GM18867 (cell line): Measurements from ENCODE around the gene BANF2.
"Not testable (repeated sequence)": the region's sequence is repeated elsewhere in the genome, so short reads cannot be mapped to it uniquely, and the experiment has no call there.

ENCODE experiments used
- ATAC-seq: cut with Tn5 transposase; IDR thresholded peaks from one replicate; pipeline ENCODE4 v1.9.1; 2021; ENCODE audit warnings: mild to moderate bottlenecking, moderate library complexity; ENCODE audit not compliant: unreplicated experiment

Gene BANF2

DNA sequence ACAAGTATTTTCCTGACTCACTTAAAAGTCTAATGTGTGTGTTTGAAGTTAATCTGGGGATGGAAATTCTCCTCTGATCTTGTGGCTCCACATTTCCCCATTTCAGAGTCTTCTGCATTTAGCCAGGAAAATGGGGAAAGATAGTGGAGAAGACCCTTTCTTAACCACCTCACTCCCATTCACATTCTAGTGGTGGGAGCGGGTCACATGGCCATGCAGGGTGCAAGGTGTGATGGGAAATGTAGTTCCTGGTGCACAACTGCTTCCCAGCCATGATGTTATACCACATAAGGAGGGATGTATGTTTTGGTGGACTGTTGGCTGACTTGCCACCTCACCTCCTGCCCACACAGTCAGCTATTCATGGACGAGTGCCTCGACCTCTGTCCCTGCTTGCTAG, 61.8 kb downstream of the BANF2 start:
- ATAC-seq = no peak

GRCh38 chr20:17762243-17762872, 62.6 kb downstream of the BANF2 start:
- ATAC-seq = no peak

DNA sequence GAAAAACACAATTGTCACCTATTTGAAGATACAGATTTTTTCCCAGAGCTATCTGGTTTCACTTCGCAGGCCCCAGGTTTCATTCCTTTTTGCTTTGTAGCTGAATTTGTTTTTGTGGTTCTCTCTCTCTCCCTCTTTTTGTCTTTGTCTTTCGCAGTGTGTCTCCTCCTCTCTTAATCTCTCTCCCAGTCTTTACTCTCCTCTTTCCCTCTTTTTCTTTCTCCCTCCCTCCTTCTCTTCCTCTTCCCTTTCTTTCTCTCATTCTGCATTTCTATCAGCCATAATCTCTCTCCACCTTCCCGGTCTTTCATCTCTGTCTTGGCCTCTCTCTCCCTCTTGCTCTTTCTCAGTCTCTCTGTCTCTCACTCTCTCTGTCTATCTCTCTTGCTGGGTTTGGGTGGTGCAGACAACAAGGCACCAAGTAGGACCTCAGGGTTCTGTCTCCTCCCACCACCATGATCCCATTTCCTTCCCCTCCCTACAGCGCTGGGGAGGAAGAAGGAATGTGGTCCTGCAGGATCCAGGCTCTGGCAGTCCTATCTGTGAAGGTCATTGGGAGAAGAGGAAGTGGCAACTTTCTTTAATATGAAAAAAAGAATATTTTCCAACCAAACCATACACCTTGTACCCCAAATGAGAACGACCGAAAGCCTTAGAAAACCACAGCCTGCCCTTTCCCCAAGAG, 63.2 kb downstream of the BANF2 start:
- no peak for ATAC-seq

DNA sequence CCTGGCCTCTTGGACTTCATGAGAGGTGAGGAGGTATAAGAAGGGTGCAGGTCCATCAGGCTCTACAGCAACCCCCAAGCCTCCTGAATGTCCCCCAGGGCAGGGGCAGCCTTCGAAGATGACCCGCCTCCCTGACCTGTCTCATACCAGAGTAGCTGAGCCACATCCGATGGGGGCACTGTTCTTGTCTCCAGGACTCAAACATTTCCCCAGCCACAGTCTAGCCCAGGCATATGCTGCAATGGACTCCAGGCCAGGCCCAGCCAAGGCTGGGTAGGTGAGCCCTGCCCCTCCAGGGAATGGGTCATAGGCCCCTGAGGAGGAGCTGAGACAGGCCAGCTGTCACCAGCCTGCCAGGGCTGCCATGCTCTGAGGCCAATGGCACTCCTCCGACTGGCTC, 65.3 kb downstream of the BANF2 start:
- ATAC-seq = no peak

GRCh38 chr20:17765584-17765983, 65.8 kb downstream of the BANF2 start:
- no peak for ATAC-seq

GRCh38 chr20:17766226-17766625, 66.5 kb downstream of the BANF2 start:
- ATAC-seq = no peak

GRCh38 chr20:17767624-17768023, 67.9 kb downstream of the BANF2 start:
- ATAC-seq = no peak

- no peak for ATAC-seq
Measured at GRCh38 chr20:17768271-17768670, 68.5 kb downstream of the BANF2 start.

DNA sequence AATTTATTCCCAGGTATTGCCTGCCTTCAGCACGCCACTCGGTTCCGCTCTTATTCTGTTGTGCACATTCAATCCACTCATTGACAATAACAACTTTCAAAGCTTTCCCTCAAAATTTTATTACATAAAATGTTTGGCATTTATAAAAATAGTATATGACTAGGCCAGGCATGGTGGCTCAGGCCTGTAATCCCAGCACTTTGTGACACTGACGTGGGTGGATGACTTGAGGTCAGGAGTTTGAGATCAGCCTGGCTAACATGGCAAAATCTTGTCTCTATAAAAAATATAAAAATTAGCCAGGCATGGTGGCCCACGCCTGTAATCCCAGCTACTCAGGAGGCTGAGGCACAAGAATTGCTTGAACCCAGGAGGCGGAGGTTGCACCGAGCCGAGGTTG, 70.0 kb downstream of the BANF2 start:
- ATAC-seq = not testable (repeated sequence)

- no peak for ATAC-seq
Measured at GRCh38 chr20:17771206-17772004, 71.6 kb downstream of the BANF2 start.

DNA sequence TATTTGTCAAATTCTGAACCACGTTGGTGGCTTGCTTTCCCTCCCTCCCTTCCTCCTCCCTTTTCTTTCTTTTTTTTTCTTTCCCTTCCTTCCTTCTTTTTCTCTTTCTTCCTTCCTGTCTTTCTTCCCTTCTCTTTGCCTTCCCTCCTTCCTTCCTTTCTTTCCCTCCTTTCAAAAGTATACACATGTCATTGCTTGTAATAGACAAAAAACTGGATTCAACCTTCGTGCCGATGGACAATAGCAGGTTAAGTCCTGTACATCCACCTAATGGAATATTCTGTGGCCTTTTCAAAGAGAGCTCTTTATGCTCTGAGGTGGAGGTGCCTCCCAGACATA, 72.2 kb downstream of the BANF2 start:
- no peak for ATAC-seq

DNA sequence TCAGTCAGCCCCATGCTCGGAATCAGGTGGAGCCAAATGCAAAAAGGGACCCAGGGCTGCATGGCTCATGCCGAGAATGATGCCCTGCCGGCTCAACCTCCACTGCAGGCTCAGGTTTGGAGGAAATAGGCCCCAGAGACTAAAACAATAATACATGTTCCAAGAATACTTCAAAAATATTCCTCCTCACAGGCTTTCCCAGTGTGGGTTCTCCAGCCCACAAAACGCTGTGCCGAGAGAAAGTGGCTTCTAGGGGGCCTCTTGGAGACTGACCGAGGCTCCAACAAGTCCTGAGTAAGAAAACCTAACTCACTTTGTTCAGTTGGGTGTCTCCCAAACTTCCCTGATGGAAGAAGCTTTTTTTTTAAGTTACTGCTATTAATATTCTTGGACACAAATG, 73.9 kb downstream of the BANF2 start:
- ATAC-seq = no peak

DNA sequence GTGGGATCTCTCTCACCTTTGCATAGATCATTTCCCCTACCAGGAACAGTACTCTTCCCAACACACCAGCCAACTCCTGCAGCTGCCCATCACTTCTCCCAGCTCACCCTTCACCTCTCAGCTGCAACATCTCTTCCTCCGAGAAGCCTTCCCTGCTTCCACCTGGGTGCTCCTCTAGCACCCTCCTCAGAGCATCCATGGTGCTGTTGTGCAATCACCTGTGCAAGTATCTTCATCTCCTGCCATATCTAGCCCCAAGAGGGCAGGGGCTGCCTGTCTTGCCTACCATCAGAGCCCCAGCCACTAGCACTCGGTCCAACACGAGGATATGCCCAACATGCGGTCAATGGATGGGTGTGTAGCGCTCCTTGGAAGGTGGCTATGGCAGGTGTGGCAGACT, 75.8 kb downstream of the BANF2 start:
- ATAC-seq = no peak

DNA sequence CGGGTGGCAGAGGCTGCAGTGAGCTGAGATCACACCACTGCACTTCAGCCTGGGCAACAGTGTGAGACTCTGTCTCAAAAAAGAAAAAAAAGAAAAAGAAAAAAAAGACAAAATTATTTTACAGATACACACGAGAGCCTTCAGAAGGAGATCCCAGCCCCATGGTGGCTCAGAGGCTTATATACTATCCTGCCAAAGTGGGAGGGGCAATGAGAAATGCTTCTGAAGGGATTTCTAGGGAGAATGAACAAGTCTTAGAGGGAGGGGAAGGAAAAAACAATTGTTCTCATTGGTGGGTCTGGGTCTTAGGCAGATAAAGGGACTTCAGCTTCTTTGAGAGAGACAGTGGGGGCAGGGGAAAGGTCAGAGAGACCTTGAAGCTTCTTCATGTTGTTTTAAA, 76.8 kb downstream of the BANF2 start:
- ATAC-seq = no peak

GRCh38 chr20:17779011-17779410, 79.2 kb downstream of the BANF2 start:
- not testable (repeated sequence) for ATAC-seq

DNA sequence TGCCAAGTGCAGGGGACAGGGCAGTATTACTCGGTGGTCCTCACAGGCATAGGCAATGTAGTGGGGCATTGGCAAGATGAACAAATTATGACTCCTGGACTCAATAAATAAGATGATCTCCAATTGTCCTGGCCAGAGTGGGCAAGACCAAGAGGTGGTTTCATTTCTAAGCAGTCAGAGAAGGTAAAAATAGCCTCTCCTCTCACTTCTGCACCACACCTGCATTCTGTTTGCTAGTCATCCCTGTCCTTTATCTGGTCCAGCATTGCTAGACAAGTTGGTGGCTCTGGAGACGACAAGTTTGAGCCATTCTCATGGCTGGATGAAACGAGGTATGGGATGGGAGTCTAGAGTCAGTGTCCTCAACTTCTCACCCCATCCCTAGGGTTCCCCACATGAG, 83.0 kb downstream of the BANF2 start:
- peak; percentile 94 for ATAC-seq

DNA sequence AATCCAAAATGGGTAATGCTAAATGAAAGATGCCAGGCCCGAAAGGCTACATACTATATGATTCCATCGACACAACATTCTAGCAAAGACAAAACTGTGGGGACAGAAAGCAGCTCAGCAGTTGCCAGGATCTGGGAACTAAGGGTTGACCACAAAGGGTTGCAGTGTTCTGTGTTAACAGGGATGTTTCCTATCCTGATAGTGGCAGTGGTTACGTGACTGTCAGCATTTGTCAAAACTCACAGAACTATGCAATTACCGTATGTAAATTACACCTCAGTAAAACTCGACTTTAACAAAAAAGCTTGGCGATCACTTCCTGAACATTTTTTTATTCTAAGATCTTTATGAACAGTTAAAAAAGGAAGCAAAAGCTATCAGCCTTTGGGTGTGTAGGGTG, 83.9 kb downstream of the BANF2 start:
- ATAC-seq = no peak

- ATAC-seq = no peak
Measured at GRCh38 chr20:17785007-17785406, 85.2 kb downstream of the BANF2 start.
